GM12891 (cell line): ENCODE measurements around the gene CCBE1.

Experiments
- POLR2A ChIP-seq: IDR thresholded peaks from 2 replicates; pipeline ENCODE4 v1.6.1; 2011; ENCODE audit warnings: low read depth, low read length, control low read depth
- POLR2AphosphoS5 ChIP-seq: IDR thresholded peaks from 2 replicates; pipeline ENCODE4 v1.6.1; 2011; ENCODE audit warnings: low read depth, low read length, control low read depth
- POU2F2 ChIP-seq: IDR thresholded peaks from 2 replicates; pipeline ENCODE4 v1.6.1; 2011; ENCODE audit warnings: low read depth, mild to moderate bottlenecking, control low read depth, low read length, moderate library complexity
- TAF1 ChIP-seq: IDR thresholded peaks from 2 replicates; pipeline ENCODE4 v1.6.1; 2011; ENCODE audit warnings: low read depth, low read length, control low read depth

- no peak for TF ChIP-seq POLR2AphosphoS5
- no peak for TF ChIP-seq POLR2A
- no peak for TF ChIP-seq TAF1
- TF ChIP-seq POU2F2, result no peak
Measured at GRCh38 chr18:59607471-59607870, 89.8 kb downstream of the CCBE1 start.
